ENCODE data around the gene CLEC16A.
A peak's percentile ranks its signal among the peaks of the same experiment; 100 is the strongest.

Gene CLEC16A

GRCh38 chr16:11160676-11161115 lies 216.3 kb downstream of the CLEC16A start:
- peak; percentile 59 for DNase-seq (ENCODE audit: low spot score)

- no peak for DNase-seq (ENCODE audit: low spot score)
These were observed 217.1 kb downstream of the CLEC16A start for GRCh38 chr16:11161439-11161838.

GRCh38 chr16:11161974-11162373 lies 217.6 kb downstream of the CLEC16A start:
- no peak for DNase-seq (ENCODE audit: low spot score)

- no peak for DNase-seq (ENCODE audit: low spot score)
These were observed 218.4 kb downstream of the CLEC16A start for GRCh38 chr16:11162586-11163268.

- no peak for DNase-seq (ENCODE audit: low spot score)
These were observed 219.4 kb downstream of the CLEC16A start for GRCh38 chr16:11163761-11164261.

- DNase-seq (ENCODE audit: low spot score) = no peak
These were observed 220.3 kb downstream of the CLEC16A start for GRCh38 chr16:11164482-11165270.

- DNase-seq (ENCODE audit: low spot score) = no peak
These were observed 221.0 kb downstream of the CLEC16A start for GRCh38 chr16:11165349-11165748.

GRCh38 chr16:11165894-11166665 lies 221.7 kb downstream of the CLEC16A start:
- DNase-seq (ENCODE audit: low spot score) = no peak

- DNase-seq (ENCODE audit: low spot score) = no peak
These were observed 223.2 kb downstream of the CLEC16A start for GRCh38 chr16:11167581-11167980.

GRCh38 chr16:11168386-11169051 lies 224.2 kb downstream of the CLEC16A start:
- DNase-seq (ENCODE audit: low spot score) = no peak

- DNase-seq (ENCODE audit: low spot score) = no peak
These were observed 225.3 kb downstream of the CLEC16A start for GRCh38 chr16:11169641-11170040.

GRCh38 chr16:11170201-11170600 lies 225.8 kb downstream of the CLEC16A start:
- no peak for DNase-seq (ENCODE audit: low spot score)

- DNase-seq (ENCODE audit: low spot score) = no peak
These were observed 226.5 kb downstream of the CLEC16A start for GRCh38 chr16:11170696-11171447.

GRCh38 chr16:11171448-11171709 lies 227.0 kb downstream of the CLEC16A start:
- no peak for DNase-seq (ENCODE audit: low spot score)

- DNase-seq (ENCODE audit: low spot score) = no peak
These were observed 227.5 kb downstream of the CLEC16A start for GRCh38 chr16:11171757-11172299.

GRCh38 chr16:11173426-11173825 lies 229.1 kb downstream of the CLEC16A start:
- DNase-seq (ENCODE audit: low spot score) = no peak

GRCh38 chr16:11174141-11174540 lies 229.8 kb downstream of the CLEC16A start:
- DNase-seq (ENCODE audit: low spot score) = no peak

GRCh38 chr16:11175106-11175786 lies 230.9 kb downstream of the CLEC16A start:
- DNase-seq (ENCODE audit: low spot score) = no peak

- no peak for DNase-seq (ENCODE audit: low spot score)
These were observed 231.5 kb downstream of the CLEC16A start for GRCh38 chr16:11175787-11176341.

- DNase-seq (ENCODE audit: low spot score) = no peak
These were observed 233.3 kb downstream of the CLEC16A start for GRCh38 chr16:11177578-11178160.
